Measurements from ENCODE around the gene CCL7.
A peak's percentile ranks its signal among the peaks of the same experiment; 100 is the strongest.

Gene CCL7

GRCh38 chr17:34291721-34292348 lies 21.8 kb downstream of the CCL7 start:
- H3K4me3 ChIP-seq (ENCODE audit: control insufficient read depth, low read depth, low read length): no peak overlapping the region
- TF ChIP-seq, protein P1, sequence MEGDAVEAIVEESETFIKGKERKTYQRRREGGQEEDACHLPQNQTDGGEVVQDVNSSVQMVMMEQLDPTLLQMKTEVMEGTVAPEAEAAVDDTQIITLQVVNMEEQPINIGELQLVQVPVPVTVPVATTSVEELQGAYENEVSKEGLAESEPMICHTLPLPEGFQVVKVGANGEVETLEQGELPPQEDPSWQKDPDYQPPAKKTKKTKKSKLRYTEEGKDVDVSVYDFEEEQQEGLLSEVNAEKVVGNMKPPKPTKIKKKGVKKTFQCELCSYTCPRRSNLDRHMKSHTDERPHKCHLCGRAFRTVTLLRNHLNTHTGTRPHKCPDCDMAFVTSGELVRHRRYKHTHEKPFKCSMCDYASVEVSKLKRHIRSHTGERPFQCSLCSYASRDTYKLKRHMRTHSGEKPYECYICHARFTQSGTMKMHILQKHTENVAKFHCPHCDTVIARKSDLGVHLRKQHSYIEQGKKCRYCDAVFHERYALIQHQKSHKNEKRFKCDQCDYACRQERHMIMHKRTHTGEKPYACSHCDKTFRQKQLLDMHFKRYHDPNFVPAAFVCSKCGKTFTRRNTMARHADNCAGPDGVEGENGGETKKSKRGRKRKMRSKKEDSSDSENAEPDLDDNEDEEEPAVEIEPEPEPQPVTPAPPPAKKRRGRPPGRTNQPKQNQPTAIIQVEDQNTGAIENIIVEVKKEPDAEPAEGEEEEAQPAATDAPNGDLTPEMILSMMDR (conservative IDR thresholded peaks at IDR 0.05; ENCODE audit: control insufficient read depth, insufficient read depth, low read depth, low read length): no peak
- no peak for DNase-seq (ENCODE audit: low read depth)

DNA sequence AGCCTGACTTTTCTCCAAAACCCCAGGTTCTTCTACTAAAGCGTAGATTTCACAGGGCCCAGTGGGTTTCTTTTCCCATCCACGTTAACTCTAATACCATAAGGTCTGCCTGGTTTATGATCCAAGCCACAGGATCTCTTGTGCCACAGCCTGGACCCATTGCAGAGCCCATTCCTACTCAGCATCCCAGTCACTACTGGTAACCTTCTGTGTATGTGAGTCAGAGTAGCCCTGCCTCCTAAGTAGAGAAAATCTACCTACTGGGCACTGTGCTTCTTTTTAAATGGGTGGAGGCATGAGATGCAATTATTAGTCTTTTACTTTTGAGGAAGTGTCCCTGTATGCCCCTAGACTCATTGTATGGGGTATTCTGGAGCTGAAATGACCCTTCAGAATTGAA lies 29.0 kb downstream of the CCL7 start:
- TF ChIP-seq, protein P1 (conservative IDR thresholded peaks at IDR 0.05; ENCODE audit: control insufficient read depth, insufficient read depth, low read depth, low read length): no peak
- no peak overlapping the region for H3K4me3 ChIP-seq (ENCODE audit: control insufficient read depth, low read depth, low read length)
- no peak for DNase-seq (ENCODE audit: low read depth)

- TF ChIP-seq, protein P1 (conservative IDR thresholded peaks at IDR 0.05; ENCODE audit: control insufficient read depth, insufficient read depth, low read depth, low read length): no peak
- no peak overlapping the region for H3K4me3 ChIP-seq (ENCODE audit: control insufficient read depth, low read depth, low read length)
- DNase-seq (ENCODE audit: low read depth): peak; percentile 69
Measured at GRCh38 chr17:34299956-34300577, 30.0 kb downstream of the CCL7 start.

GRCh38 chr17:34300652-34301370 lies 30.8 kb downstream of the CCL7 start:
- peak; percentile 80 for DNase-seq (ENCODE audit: low read depth)
- TF ChIP-seq, protein P1 (conservative IDR thresholded peaks at IDR 0.05; ENCODE audit: control insufficient read depth, insufficient read depth, low read depth, low read length): no peak
- H3K4me3 ChIP-seq (ENCODE audit: control insufficient read depth, low read depth, low read length): no peak overlapping the region

GRCh38 chr17:34301986-34302385 lies 32.0 kb downstream of the CCL7 start:
- no peak for DNase-seq (ENCODE audit: low read depth)
- TF ChIP-seq, protein P1 (conservative IDR thresholded peaks at IDR 0.05; ENCODE audit: control insufficient read depth, insufficient read depth, low read depth, low read length): no peak
- no peak overlapping the region for H3K4me3 ChIP-seq (ENCODE audit: control insufficient read depth, low read depth, low read length)

DNA sequence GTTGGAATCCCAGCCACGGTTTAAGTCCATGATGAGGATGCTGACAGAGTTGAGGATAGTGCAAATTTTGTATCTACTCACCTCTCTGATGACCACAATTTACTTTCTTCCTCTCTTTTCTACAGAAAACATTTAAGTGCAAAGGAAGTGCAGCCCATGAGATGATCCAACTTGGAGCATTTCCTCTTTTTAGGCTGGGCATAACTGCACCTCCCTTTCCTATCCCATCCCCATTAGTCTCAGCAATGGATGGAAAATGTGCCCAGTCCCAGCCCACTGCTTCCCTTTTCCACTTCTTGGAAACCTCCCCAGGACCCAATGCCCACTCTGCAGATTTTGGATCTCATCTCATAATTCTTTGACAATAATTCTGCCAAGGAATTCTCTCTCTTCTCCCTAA lies 32.6 kb downstream of the CCL7 start:
- TF ChIP-seq, protein P1 (conservative IDR thresholded peaks at IDR 0.05; ENCODE audit: control insufficient read depth, insufficient read depth, low read depth, low read length): no peak
- no peak overlapping the region for H3K4me3 ChIP-seq (ENCODE audit: control insufficient read depth, low read depth, low read length)
- DNase-seq (ENCODE audit: low read depth): no peak

Measured in fibroblast of mammary gland (primary cell).